Stimulated activated memory B cell treated with anti-CD40 and anti-IgM and Interleukin-4, amounts not matched to agents 10 μg/mL and 1 μg/mL and 100 μg/mL, for 72 hours (primary cell): ENCODE measurements around the gene HILPDA.
"Not testable (repeated sequence)": the region's sequence is repeated elsewhere in the genome, so short reads cannot be mapped to it uniquely, and the experiment has no call there.

Experiments used
- ATAC-seq: fragments of 150-1000 bp; cut with Tn5 transposase; 2 replicates; pipeline ENCODE4 v1.10.0; 2021
- H3K27ac Mint-ChIP-seq: one replicate; pipeline ENCODE4 v1.8.0; 2022; ENCODE audit warnings: mild to moderate bottlenecking, mixed read lengths
- H3K27me3 Mint-ChIP-seq: one replicate; pipeline ENCODE4 v1.8.0; 2022; ENCODE audit warnings: mixed read lengths
- H3K36me3 Mint-ChIP-seq: one replicate; pipeline ENCODE4 v1.8.0; 2022; ENCODE audit warnings: mixed read lengths
- H3K4me1 Mint-ChIP-seq: one replicate; pipeline ENCODE4 v1.8.0; 2022; ENCODE audit warnings: mixed read lengths
- H3K4me3 Mint-ChIP-seq: one replicate; pipeline ENCODE4 v1.8.0; 2022; ENCODE audit warnings: mild to moderate bottlenecking, moderate library complexity, mixed read lengths
- H3K9me3 Mint-ChIP-seq: one replicate; pipeline ENCODE4 v1.8.0; 2022; ENCODE audit warnings: mixed read lengths

Gene HILPDA

DNA sequence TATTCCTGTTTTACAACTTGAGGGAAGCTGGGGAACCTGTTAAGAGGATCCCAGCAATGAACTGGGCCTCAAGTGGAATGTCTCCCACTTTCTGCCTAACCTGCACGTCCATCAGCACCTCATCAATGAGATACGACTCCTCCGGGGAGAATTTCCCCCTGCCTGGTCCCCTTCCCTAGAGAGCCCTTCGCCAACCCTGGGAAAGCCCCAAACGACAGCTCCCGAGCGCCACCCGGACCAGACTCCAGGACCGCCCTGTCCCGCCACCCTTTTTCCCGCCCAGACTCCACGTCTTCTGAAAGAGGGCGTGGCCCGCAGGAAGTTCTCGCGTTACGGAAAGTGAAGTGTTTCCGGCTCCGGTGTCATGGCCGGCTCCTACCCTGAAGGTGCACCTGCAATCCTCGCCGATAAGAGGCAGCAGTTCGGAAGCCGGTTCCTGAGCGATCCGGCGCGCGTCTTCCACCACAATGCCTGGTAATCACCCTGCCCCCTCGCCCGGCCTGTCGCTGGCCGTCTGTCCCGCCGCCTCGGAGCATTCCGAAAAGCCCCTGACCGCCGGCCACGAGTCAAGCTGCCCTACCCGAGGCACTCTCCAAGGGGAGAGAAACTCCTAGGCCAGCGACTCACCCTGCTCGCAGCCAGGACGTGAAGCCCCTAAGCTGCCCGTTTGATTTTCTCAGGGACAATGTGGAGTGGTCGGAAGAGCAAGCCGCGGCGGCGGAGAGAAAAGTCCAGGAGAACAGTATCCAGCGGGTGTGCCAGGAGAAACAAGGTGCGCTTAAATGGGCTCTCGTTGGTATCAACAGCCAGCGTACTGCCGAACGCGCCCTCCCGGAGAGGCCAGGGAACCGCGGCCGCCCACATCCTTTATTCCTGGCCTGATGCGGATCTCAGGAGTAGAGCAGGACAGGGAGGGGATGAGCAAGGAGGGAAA, 21.0 kb downstream of the HILPDA start, which contains the start of gene METTL2B:
TSS of gene METTL2B (plus strand) at position 347 of the 934 bp plus-strand sequence. CDS start at position 365, 18 bp downstream.
- peak; percentile 97 for ATAC-seq
- H3K27me3 Mint-ChIP-seq, H3K9me3 Mint-ChIP-seq, H3K36me3 Mint-ChIP-seq: not testable (repeated sequence)
- Mint-ChIP-seq H3K27ac (peak within 1 kb of the TSS; percentile 95), H3K4me1 (peaks cover 17% of the 10 kb centered on the region), H3K4me3 (peak within 1 kb of the TSS; percentile 95)

DNA sequence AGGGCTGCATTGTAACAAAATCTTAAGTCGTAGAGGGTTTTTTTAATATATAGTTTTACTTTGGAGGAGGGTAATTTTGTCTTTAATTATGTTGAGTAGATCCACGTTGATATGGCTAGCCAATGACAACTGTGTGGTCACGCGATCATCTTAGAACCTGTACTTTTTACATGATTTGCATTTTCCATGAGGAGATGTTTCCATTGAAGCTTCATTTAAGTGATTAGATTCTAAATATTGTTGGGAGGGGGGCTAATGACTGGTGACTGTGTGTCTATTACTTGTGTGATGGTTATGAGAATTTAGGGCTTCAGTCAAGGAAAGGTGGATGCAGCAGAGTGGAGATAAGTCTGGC, 21.6 kb downstream of the HILPDA start:
- not testable (repeated sequence) for H3K9me3 Mint-ChIP-seq, H3K36me3 Mint-ChIP-seq, ATAC-seq, H3K27me3 Mint-ChIP-seq
- Mint-ChIP-seq H3K4me3 (peak overlapping the region; percentile 95), H3K4me1 (peaks cover 17% of the 10 kb centered on the region), H3K27ac (peak overlapping the region; percentile 95)

DNA sequence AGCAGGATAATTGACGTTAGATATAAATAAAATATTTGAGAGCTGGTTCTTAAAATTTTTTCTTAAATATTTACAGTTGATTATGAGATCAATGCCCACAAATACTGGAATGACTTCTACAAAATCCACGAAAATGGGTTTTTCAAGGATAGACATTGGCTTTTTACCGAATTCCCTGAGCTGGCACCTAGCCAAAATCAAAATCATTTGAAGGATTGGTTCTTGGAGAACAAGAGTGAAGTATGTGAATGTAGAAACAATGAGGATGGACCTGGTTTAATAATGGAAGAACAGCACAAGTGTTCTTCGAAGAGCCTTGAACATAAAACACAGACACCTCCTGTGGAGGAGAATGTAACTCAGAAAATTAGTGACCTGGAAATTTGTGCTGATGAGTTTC, 23.4 kb downstream of the HILPDA start:
- not testable (repeated sequence) for H3K27me3 Mint-ChIP-seq, H3K9me3 Mint-ChIP-seq, H3K4me3 Mint-ChIP-seq, ATAC-seq, H3K27ac Mint-ChIP-seq
- H3K4me1 Mint-ChIP-seq, result peaks cover 17% of the 10 kb centered on the region
- H3K36me3 Mint-ChIP-seq, result peaks cover 18% of the 10 kb centered on the region

DNA sequence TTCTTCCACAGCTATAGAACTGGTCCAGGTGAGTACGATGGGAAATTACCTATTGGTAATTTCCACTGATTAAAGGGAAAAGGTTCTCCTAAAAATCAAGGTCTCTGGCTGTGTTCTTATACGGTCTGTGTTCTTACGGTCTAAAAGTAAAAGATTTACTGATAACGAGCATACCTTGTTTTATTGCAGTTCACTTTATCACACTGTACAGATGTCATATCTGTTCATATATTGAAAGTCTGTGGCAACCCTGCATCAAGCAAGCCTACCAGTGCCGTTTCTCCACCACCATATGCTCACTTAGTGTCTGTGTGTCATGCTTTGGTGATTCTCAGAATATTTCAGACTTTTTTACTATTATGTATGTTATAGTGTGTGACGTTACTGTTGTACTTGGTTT, 32.5 kb downstream of the HILPDA start:
- not testable (repeated sequence) for H3K4me3 Mint-ChIP-seq, H3K9me3 Mint-ChIP-seq, ATAC-seq, H3K27me3 Mint-ChIP-seq, H3K27ac Mint-ChIP-seq, H3K4me1 Mint-ChIP-seq
- peaks cover 27% of the 10 kb centered on the region for H3K36me3 Mint-ChIP-seq

DNA sequence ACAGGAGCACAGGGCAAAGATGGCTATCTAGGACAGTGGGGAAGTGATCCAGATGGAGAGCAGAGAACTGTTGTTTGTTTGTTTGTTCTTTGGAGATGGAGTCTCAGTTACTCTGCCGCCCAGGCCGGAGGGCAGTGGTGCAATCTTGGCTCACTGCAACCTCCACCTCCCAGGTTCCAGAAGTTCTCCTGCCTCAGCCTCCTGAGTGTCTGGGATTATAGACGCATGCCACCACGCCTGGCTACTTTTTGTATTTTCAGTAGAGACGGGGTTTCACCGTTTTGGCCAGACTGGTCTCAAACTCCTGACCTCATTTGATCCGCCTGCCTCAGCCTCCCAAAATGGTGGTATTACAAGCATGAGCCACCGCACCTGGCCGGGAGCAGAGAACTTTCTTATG, 41.7 kb downstream of the HILPDA start:
- Mint-ChIP-seq H3K27me3 (no peaks in the 10 kb centered on the region), H3K27ac (no peak overlapping the region), H3K4me1 (no peaks in the 10 kb centered on the region), H3K9me3 (no peaks in the 10 kb centered on the region), H3K4me3 (no peak overlapping the region), H3K36me3 (peaks cover 50% of the 10 kb centered on the region)
- ATAC-seq, result no peak

DNA sequence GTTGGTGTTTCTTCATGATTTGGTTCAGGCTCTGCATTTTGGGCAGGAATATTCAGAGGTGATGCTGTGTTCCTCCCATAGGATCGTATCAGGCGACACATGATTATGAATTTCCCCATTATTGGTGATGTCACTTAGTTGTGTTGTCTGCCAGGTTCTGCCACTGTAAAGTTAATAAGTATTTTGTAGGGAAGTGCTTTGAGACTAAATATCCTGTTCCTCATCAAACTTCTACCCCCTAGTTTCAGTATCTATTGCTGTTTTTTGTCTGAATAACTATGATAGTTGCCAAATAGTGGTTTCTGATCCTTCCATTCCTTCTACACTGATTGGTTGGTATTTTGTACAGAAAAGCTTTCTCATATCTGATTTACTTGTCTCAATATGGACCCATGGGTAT, 49.7 kb downstream of the HILPDA start:
- not testable (repeated sequence) for H3K4me3 Mint-ChIP-seq, H3K9me3 Mint-ChIP-seq, H3K27me3 Mint-ChIP-seq
- peaks cover 17% of the 10 kb centered on the region for H3K36me3 Mint-ChIP-seq
- ATAC-seq, result peak; percentile 32
- H3K27ac Mint-ChIP-seq, result peak overlapping the region; percentile 88
- peaks cover 32% of the 10 kb centered on the region for H3K4me1 Mint-ChIP-seq

DNA sequence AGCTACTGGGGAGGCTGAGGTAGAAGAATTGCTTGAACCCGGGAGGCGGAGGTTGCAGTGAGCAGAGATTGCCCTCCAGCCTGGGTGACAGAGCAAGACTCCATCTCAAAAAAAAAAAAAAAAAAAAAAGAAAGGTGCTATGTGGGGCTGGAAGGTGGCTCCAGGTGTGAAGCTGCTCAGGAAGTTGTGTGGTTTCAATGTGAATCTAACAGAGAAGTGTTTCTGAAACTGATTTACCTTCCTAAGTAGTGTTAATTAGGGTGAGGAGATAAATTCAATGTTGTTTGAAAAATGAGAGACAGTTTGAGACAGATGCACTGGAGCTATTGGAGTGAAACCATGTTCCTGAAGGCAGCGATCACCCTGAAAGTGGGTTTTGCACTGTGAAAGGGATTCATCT, 51.1 kb downstream of the HILPDA start:
- peak; percentile 48 for ATAC-seq
- H3K27me3 Mint-ChIP-seq, H3K9me3 Mint-ChIP-seq, H3K36me3 Mint-ChIP-seq: not testable (repeated sequence)
- Mint-ChIP-seq H3K4me3 (peak overlapping the region; percentile 15), H3K4me1 (peaks cover 37% of the 10 kb centered on the region), H3K27ac (peak overlapping the region; percentile 88)

DNA sequence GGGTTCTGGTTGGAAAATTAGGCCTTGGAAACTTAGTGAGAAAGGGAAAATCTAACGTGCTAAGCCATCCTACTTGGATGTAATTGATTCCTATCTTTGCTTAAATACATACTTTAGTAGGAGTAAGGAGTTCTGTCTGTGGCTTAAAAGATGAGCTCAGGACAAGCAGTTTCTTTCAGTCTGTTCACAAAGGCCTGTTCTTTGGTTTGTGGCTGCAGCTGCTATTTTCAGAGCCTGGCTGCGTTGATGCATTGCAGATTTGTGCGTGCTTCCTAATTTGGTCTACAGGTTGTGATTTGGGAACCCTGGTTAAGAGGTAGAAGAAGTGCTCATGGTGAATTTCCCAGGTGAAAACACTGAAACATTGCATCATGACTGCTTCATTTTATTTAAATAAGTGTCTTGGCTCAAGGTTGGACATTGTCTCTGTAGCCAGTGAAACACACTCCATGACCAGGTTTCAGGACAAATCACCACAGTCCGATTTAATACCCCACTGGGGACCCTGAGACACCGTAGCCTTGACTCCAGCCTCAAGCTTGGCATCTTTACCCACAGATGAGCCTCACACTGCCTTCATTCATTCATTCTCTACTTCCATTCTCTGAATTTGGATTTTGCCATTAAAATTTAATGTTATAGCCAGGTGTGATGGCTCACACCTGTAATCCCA, 51.8 kb downstream of the HILPDA start:
- H3K27me3 Mint-ChIP-seq, H3K36me3 Mint-ChIP-seq, H3K9me3 Mint-ChIP-seq: not testable (repeated sequence)
- Mint-ChIP-seq H3K4me1 (peaks cover 38% of the 10 kb centered on the region), H3K27ac (peak overlapping the region; percentile 88), H3K4me3 (peak overlapping the region; percentile 25)
- peak; percentile 65 for ATAC-seq
